Heart right ventricle (tissue), 16 donors: ENCODE data around the gene CES2. TPM values are rescaled to one million over a fixed set of nuclear protein-coding genes. Genes with fewer than 3 reads are reported as not detected.

ENCODE experiments used
- ATAC-seq, 8 donors: fragments of 200-7000 bp; cut with Tn5 transposase; one replicate each; pipeline ENCODE4 v1.9.1; 2020; ENCODE audit warnings: mild to moderate bottlenecking in 8 of 8, moderate library complexity in 8 of 8, moderate number of reproducible peaks in 1 of 8
- DNase-seq, 2 donors: peaks; one replicate each; pipeline ENCODE4 v3.0.0-alpha.2; 2020
- H3K27ac ChIP-seq, 10 donors: fragments of 200-600 bp; sonication (generic) in 2 of 10; one replicate each; pipeline versions ENCODE4 v1.5.0 to v1.8.0; 2020 to 2022; ENCODE audit warnings: mild to moderate bottlenecking in 3 of 10
- H3K27me3 ChIP-seq, 7 donors: fragments of 200-600 bp; one replicate each; pipeline ENCODE4 v1.8.0; 2021 to 2022; ENCODE audit warnings: mild to moderate bottlenecking in 2 of 7
- H3K36me3 ChIP-seq, 9 donors: fragments of 200-600 bp; sonication (generic) in 1 of 9; one replicate each; pipeline versions ENCODE4 v1.5.0 to v1.8.0; 2020 to 2022; ENCODE audit warnings: mild to moderate bottlenecking in 2 of 9
- H3K4me1 ChIP-seq, 9 donors: fragments of 200-600 bp; sonication (generic) in 1 of 9; one replicate each; pipeline versions ENCODE4 v1.5.0 to v1.8.0; 2020 to 2022; ENCODE audit warnings: mild to moderate bottlenecking in 4 of 9
- H3K4me3 ChIP-seq, 10 donors: fragments of 200-600 bp; sonication (generic) in 2 of 10; one replicate each; pipeline versions ENCODE4 v1.5.0 to v1.8.0; 2020 to 2022; ENCODE audit warnings: mild to moderate bottlenecking in 7 of 10, moderate library complexity in 2 of 10
- H3K9me3 ChIP-seq, 11 donors: fragments of 200-600 bp in 10 of 11; sonication (generic) in 2 of 11; one replicate each; pipeline versions ENCODE4 v1.5.0 to v1.8.0; 2013 to 2022; ENCODE audit warnings: mild to moderate bottlenecking in 2 of 11, control low read depth in 1 of 11, moderate library complexity in 1 of 11
- WGBS, 2 donors: extraction: QIAGEN DNeasy Blood & Tissue Kit; methylation state at CpG; one replicate each; pipeline ENCODE4 v1.1.7; 2013; ENCODE audit warnings: inconsistent platforms in 1 of 2; 5-methylcytosine and 5-hydroxymethylcytosine counted together
- intact Hi-C, 10 donors: fragments of 100-400 bp; cut with DNase I; formaldehyde crosslinking; loops; one replicate each; pipeline versions ENCODE4 v1.11.1 to v1.14.2; 2022
- polyA plus RNA-seq, 2 donors: library from polyadenylated mRNA; stranded (reverse); fragments of 200-250 nt; gene quantifications; one replicate each; pipeline ENCODE4 v1.2.3, GENCODE V29; 2013
- total RNA-seq, 10 donors: library from RNA; stranded (reverse); fragmentation: NEBNext Ultra II Directional in 3 of 10; extraction: Animal tissue kit (Norgen Biotek cat#: 25700) in 3 of 10; gene quantifications; one replicate each; pipeline versions ENCODE4 v1.2.1 to v1.2.4, GENCODE V29; 2021 to 2023
- TF ChIP-seq, protein P1 (sequence below), 9 donors: fragments of 200-600 bp; sonication (generic) in 2 of 9; IDR thresholded peaks; one replicate each; pipeline versions ENCODE4 v1.5.0 to v1.8.0; 2021 to 2022; ENCODE audit warnings: antibody characterized with exemption in 9 of 9, mild to moderate bottlenecking in 5 of 9, moderate library complexity in 1 of 9
- donor health status: Arrhythmogenic right ventricular cardiomyopathy.
- donor health status: ischemic (EF 13 %, LVEDD 7.1; RV severe dilation, severe dysfunction).
- donor health status: healthy with polysubstance abuse.
- donor health status: DM: no; HTN: yes; CAD: no.
- donor health status: DM: no; HTN: no; CAD: no.
- donor health status: ischemic (EF 25% LVEDD 6.9; RV normal size, moderate dysfunction).
- donor health status: ischemic (EF 25% LVEDD 5.7; RV mildly dilated, moderate dysfunction).
- donor health status: healthy.
- donor health status: DM: yes; HTN: yes; CAD: no.
- donor health status: Ischemic cardiomyopathy.
- donor health status: ischemic (EF 35%, LVEDD 5.7; RV mildly dilated, moderate dysfunction).
- donor health status: nonischemic (EF 11% LVEDD 7.7; RV severe dilation, severe dysfunction).
- donor health status: DM: yes; HTN: yes; CAD: no.
- donor health status: PGD.
- donor health status: ischemic (EF 29% LVEDD 5.4; RV normal size, mild dysfunction).
- donor health status: nonischemic (EF 23%, LVEDD 6.1; RV moderate dilation, normal function).

The CES2 gene
- total and polyA plus RNA-seq, 12 donors: 25.1 to 194 (median 81.5) TPM

DNA sequence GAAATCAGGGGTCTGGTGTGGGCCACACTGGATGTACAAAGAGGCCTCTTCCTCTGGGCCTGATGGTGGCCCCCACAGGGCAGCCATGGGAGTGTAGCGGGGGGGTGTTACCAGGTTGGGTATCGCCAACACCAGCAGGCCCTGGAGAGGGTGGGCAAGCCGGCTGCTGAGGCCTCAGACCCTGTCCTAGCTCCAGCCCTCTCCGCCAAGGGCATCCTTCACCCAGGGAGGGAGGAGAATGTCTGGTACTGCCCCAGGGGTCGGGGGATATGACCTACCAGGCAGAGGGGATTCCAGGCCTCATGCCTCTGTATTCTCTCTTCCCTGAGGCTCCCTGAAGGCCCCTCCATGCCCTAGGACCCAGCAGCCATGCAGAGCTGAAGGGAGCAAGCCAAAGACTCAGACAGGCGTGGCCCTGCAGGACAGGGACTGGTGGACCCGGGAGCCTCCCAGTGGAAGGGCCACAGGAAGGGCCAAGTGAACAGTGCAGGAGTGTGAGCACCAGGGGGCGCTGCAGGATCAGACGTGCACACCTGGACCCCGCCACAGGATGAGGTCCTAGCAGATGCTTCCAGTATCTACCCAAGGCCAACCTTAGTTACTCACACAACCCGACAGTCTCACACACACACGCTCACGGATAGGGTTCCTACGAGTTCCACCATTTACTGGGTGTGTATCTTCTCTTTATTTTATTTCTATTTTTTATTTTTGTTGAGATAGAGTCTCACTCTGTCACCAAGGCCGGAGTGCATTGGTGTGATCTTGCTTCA is 42.2 kb downstream of the CES2 start:
- peaks cover 0 to 7% (median 0%) of the 10 kb centered on the region in 9 donors for H3K4me1 ChIP-seq
- intact Hi-C loops: loop anchor here (1.0 to 10.0 kb wide), 8 partner anchors 130 to 208 kb away; partner anchors contain the start of genes MATCAP1 (in 5 of the 10), FBXL8 (in 2 of the 10), TRADD (in 2 of the 10) and B3GNT9 (in 1 of the 10)
- ATAC-seq (peak; percentile 94 to 97 (median 96)), DNase-seq (peak; percentile 88 to 91)
- no peaks in the 10 kb centered on the region for H3K36me3 ChIP-seq
- WGBS, 2 donors: 26 to 32% methylated on average over 15 of the region's 15 CpGs
- TF ChIP-seq, protein P1, sequence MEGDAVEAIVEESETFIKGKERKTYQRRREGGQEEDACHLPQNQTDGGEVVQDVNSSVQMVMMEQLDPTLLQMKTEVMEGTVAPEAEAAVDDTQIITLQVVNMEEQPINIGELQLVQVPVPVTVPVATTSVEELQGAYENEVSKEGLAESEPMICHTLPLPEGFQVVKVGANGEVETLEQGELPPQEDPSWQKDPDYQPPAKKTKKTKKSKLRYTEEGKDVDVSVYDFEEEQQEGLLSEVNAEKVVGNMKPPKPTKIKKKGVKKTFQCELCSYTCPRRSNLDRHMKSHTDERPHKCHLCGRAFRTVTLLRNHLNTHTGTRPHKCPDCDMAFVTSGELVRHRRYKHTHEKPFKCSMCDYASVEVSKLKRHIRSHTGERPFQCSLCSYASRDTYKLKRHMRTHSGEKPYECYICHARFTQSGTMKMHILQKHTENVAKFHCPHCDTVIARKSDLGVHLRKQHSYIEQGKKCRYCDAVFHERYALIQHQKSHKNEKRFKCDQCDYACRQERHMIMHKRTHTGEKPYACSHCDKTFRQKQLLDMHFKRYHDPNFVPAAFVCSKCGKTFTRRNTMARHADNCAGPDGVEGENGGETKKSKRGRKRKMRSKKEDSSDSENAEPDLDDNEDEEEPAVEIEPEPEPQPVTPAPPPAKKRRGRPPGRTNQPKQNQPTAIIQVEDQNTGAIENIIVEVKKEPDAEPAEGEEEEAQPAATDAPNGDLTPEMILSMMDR (IDR thresholded peaks at IDR 0.05): peak; percentile 90 to 98 (median 96)
- H3K27ac ChIP-seq: no peak overlapping the region
- no peaks in the 10 kb centered on the region for H3K9me3 ChIP-seq
- H3K27me3 ChIP-seq: no peaks in the 10 kb centered on the region
- H3K4me3 ChIP-seq: no peak overlapping the region

DNA sequence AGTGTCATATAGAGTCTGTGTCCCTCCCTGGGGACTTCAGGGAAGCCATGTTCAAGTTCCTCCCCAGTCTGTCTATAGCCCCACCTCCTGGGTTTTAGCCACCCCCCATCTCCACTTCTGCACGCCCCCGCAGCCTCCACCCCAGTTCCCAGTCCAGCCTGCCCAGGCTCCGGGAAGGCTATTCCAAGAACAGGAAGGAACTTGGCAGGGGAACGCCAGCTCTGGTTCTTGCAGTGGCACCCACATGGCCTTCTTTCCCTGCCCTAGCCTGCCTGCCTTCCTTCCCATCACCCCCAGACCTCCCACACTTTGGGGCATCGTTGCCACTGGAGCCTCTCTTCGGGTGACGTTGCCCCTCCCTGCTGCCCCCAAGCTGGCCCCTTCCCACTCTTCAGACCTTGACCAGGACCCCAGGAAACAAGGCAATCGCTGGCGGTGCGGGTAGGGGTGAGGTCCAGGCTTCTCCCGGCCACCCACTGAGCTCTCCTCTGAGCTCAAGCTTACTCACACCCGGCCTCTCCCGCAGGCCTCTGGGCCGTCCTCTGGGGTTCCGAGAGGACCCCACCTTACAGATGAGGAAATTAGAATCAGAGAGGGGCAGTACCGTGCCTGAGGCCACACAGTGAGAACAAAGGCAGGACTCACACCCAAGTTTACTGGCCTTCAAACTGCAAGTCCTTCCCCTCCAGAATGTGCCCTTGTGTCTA is 43.8 kb downstream of the CES2 start:
- intact Hi-C loops: loop anchor here in 7 of 10 donors (2.0 to 10.0 kb wide), 5 partner anchors 128 to 206 kb away; partner anchors contain the start of genes MATCAP1 (in 5 of the 7), FBXL8 (in 2 of the 7), TRADD (in 2 of the 7) and B3GNT9 (in 1 of the 7)
- no peaks in the 10 kb centered on the region for H3K9me3 ChIP-seq
- no peak overlapping the region for H3K27ac ChIP-seq
- ATAC-seq (peak; percentile 21 to 69 (median 58)), DNase-seq (peak in 1 of 2 donors; percentile 40)
- H3K4me1 ChIP-seq: peaks cover 0 to 7% (median 0%) of the 10 kb centered on the region in 9 donors
- TF ChIP-seq, protein P1 (IDR thresholded peaks at IDR 0.05): no peak
- 59 to 63% methylated on average over 16 of the region's 16 CpGs for WGBS, 2 donors
- H3K36me3 ChIP-seq: no peaks in the 10 kb centered on the region
- no peaks in the 10 kb centered on the region for H3K27me3 ChIP-seq
- H3K4me3 ChIP-seq: no peak overlapping the region

DNA sequence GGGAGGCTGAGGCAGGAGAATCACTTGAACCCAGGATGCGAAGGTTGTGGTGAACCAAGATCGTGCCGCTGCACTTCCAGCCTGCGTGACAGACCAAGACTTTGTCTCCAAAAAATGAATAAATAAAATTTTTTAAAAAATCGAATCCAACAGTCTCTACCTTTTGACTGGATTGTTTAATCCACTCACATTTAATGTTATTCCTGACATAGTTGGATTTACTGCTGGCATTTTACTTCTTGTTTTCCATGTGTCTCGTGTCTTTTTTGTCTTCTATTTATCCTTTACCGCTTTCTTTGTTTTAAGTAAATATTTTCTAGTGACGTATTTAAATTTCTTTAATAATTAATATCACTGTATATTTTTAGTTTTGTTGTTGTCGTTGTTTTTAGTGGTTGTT is 47.7 kb downstream of the CES2 start:
- TF ChIP-seq, protein P1 (IDR thresholded peaks at IDR 0.05): no peak
- Histone ChIP-seq H3K4me1 (peaks cover 0 to 7% (median 0%) of the 10 kb centered on the region in 9 donors), H3K4me3 (no peak overlapping the region), H3K27ac (no peak overlapping the region), H3K36me3 (no peaks in the 10 kb centered on the region), H3K9me3 (no peaks in the 10 kb centered on the region), H3K27me3 (no peaks in the 10 kb centered on the region)
- intact Hi-C loops: no loop called here
- DNase-seq: no peak
- WGBS, 2 donors: 92 to 95% methylated on average over 9 of the region's 9 CpGs
- ATAC-seq: no peak

DNA sequence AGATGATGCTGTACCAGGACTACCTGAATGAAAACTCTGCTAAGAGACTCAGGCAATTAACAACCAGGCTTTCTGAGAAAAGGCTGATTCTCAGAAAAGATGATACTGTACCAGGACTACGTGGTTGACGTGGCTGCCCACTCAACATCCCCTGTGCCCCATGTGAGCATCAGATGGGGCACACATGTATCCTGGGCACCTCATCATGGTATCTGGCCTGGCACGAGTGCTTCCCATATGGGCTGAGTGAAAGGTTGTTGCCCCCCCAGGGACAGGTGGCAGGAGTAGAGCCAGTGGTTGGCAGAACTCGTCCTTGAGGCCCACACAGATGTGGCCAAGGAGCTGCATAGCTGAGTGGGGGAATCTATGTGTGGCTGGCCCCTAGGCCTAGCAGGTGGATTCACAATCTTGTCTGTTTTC is 49.6 kb downstream of the CES2 start:
- intact Hi-C loops: no loop called here
- TF ChIP-seq, protein P1 (IDR thresholded peaks at IDR 0.05): no peak
- WGBS, 2 donors: 91 to 94% methylated on average over 4 of the region's 4 CpGs
- Histone ChIP-seq H3K4me3 (no peak overlapping the region), H3K36me3 (no peaks in the 10 kb centered on the region), H3K9me3 (no peaks in the 10 kb centered on the region), H3K4me1 (no peaks in the 10 kb centered on the region), H3K27ac (peak overlapping the region in 1 of 10 donors; percentile 34), H3K27me3 (no peaks in the 10 kb centered on the region)
- no peak for ATAC-seq
- DNase-seq: no peak
